RWPE1 (cell line): ENCODE measurements around the gene LIPT2.

Experiments
- CTCF ChIA-PET: fragments of 350-600 bp; sonication (Branson Sonifier 250); formaldehyde crosslinking; extraction: SDS; loops from one replicate; lab custom pipeline; 2021; lab: Yijun Ruan, JAX
- POLR2A ChIA-PET: fragments of 400-600 bp; formaldehyde crosslinking; extraction: SDS; loops from one replicate; lab custom pipeline; 2020; ENCODE audit warnings: antibody characterized with exemption; ENCODE audit not compliant: low non-redundant PET; lab: Yijun Ruan, JAX
- DNase-seq: peaks from one replicate; pipeline ENCODE4 v3.0.0; 2012; ENCODE audit warnings: low spot score
- H3K27ac ChIP-seq: fragments of 450-650 bp; 2 replicates; pipeline ENCODE4 v1.5.1; 2017
- TF ChIP-seq, protein P1 (sequence below): fragments of 450-650 bp; conservative IDR thresholded peaks from 2 replicates; pipeline ENCODE4 v1.5.1; 2017; ENCODE audit warnings: low read depth, mild to moderate bottlenecking

Gene LIPT2

DNA sequence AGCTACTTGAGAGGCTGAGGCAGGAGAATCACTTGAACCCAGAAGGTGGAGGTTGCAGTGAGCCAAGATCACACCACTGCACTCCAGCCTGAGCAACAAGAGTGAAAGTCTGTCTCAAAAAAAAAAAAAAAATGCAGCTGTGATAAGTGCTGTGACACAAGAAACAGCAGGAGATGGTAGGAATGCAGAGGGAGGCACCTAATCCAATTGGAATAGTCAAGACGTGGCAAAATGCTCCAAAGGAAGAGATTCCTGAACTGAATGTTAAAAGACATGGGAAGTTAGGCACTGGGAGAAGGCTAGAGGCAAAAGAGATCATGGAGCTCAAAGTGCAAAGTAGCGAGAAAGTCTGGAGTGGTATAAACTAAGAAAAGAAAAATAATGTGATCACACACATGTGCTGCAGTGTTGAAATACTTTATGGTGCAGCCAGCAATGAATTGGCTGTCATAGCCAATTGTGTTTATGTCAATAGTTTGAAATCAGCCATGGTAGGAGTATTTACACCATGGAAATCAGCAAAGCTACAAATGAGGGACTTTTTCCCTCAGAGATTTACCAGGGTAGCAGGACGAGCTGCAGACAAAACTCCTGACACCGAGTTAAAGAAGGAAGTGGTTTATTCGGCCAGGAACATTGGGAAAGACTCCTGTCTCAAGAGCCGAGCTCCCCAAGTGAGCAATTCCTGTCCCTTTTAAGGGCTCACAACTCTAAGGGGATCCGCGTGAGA is 40.9 kb upstream of the LIPT2 start:
- POLR2A ChIA-PET = interaction anchor here (0.7 kb wide), 1 partner anchor 26 kb away, joined by 4 read pairs; no protein-coding TSS in a partner anchor
- H3K27ac ChIP-seq = no peak overlapping the region
- TF ChIP-seq, protein P1, sequence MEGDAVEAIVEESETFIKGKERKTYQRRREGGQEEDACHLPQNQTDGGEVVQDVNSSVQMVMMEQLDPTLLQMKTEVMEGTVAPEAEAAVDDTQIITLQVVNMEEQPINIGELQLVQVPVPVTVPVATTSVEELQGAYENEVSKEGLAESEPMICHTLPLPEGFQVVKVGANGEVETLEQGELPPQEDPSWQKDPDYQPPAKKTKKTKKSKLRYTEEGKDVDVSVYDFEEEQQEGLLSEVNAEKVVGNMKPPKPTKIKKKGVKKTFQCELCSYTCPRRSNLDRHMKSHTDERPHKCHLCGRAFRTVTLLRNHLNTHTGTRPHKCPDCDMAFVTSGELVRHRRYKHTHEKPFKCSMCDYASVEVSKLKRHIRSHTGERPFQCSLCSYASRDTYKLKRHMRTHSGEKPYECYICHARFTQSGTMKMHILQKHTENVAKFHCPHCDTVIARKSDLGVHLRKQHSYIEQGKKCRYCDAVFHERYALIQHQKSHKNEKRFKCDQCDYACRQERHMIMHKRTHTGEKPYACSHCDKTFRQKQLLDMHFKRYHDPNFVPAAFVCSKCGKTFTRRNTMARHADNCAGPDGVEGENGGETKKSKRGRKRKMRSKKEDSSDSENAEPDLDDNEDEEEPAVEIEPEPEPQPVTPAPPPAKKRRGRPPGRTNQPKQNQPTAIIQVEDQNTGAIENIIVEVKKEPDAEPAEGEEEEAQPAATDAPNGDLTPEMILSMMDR = no peak
- CTCF ChIA-PET = interaction anchor here (0.8 kb wide), 1 partner anchor 279 kb away, joined by 6 read pairs; no protein-coding TSS in a partner anchor
- DNase-seq = no peak

DNA sequence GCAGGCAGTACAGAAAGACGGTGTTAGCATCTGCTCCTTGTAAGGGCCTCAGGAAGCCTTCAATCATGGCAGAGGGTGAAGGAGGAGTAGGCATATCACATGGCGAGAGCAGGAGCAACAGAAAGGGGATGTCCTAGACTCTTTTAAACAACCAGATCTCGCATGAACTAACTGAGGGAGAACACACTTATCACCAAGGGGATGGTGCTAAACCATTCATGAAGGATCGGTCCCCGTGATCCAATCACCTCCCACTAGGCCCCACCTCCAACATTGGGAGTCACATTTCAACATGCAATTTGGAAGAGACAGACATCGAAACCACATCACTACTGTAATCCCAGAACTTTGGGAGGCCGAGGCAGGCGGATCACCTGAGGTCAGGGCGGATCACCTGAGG is 39.9 kb upstream of the LIPT2 start:
- ChIA-PET CTCF (interaction anchor here (0.6 kb wide), 1 partner anchor 631 kb away, joined by 3 read pairs; no protein-coding TSS in a partner anchor), POLR2A (interaction anchor here (0.7 kb wide), 1 partner anchor 26 kb away, joined by 4 read pairs; no protein-coding TSS in a partner anchor)
- TF ChIP-seq, protein P1 = no peak
- no peak overlapping the region for H3K27ac ChIP-seq
- DNase-seq = no peak

DNA sequence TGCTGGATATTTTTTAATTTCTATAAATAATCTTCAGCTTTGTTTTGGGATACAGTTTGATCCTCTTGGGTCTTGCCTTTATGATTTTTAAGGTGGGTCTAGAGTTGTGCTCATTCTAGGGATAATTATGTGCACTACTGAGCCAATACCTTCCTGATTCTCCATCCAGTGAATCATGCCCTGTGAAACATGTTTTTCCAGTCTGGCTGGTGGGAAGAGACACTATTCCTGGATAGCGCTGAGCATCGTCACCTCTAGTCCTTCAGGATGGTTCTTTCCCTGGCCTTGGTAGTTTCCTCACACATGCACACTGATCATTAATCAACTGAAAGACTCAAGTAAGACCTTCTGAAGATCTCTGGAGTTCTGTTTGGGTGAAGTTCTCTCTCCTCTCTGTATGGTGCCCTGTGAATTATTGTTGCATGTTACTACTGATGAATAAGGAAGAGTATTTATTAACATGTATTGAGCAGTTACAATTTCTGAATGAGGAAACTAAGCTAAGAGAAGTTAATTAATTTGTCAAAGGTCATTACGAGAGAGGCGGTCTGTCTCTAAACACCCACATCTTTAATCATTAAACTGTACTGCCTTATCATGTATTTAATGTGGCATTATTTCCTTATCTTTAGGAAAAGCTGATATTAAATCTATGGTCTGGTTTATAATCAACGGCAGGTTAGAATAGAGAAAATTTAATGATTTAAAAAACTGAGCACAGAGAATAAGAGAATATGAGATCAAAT is 39.1 kb upstream of the LIPT2 start:
- H3K27ac ChIP-seq = no peak overlapping the region
- ChIA-PET POLR2A (no interaction called here), CTCF (interaction anchor here (0.6 kb wide), 1 partner anchor 630 kb away, joined by 3 read pairs; no protein-coding TSS in a partner anchor)
- DNase-seq = peak; percentile 70
- TF ChIP-seq, protein P1 = no peak

DNA sequence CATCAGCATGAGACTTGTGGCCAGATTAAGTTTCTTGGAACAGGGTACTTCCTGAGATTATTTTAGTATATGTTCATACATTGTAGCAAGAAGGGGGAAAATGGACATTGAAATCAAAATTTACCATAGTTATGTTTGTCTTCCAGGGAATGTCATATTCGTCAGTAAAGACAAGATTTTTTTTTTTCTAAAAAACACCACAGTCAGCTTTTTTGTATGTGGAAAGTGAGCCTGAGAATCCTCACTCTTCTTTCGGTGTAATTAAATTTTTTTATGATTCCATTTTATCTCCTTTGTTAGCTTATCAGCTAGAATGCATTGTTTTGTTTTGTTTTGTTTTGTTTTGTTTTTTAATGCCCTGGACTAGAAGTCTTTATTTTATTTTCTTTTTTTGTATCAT is 31.5 kb upstream of the LIPT2 start:
- H3K27ac ChIP-seq = no peak overlapping the region
- ChIA-PET POLR2A (no interaction called here), CTCF (no interaction called here)
- TF ChIP-seq, protein P1 = no peak
- no peak for DNase-seq

DNA sequence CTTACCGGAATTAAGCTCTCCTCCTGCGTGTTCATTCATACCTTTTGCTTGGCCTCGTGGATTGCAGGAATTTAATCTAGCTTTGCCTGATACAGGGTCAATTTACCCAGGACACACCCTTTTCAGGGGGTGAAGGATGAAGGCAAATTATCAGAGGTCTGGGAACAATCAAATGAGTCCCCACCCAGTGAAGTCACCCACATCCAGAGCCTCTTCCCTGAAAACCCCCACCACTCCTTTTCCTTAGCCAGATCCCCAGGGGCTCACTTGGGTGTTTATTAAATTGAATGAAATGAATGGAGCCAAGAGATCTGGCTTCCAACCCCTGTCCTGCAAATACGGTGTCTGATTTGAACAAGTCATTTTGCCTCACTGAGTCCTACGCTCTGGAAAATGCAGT is 31.0 kb upstream of the LIPT2 start:
- no peak overlapping the region for H3K27ac ChIP-seq
- ChIA-PET CTCF (no interaction called here), POLR2A (no interaction called here)
- DNase-seq = no peak
- TF ChIP-seq, protein P1 = no peak

DNA sequence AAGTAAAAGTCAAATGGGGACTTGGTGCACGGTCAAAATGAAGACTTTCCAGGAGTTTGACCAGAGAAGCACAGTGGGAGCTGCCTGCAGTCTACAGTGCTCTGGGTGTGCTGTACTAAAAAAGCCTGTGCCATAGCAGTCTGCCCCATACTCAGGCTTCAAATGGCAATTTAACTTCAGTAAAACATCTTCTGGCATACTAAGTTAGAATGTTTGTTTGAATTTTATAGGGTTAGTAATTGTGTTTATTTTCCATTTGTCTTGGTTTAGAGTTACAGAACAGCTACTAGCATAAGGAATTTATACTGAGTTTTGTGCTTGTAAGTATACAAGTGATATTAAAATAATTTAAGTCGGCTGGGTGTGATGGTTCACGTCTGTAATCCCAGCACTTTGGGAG is 29.3 kb upstream of the LIPT2 start:
- POLR2A ChIA-PET = no interaction called here
- TF ChIP-seq, protein P1 = no peak
- CTCF ChIA-PET = no interaction called here
- DNase-seq = no peak
- H3K27ac ChIP-seq = no peak overlapping the region
